Activated naive CD8-positive, alpha-beta T cell treated with anti-CD3 and anti-CD28 coated beads, Interleukin-2, amount 50 U/mL, for 24 hours (primary cell): ENCODE measurements around the gene PCBP3.

ENCODE experiments used
- ATAC-seq: fragments of 150-1000 bp; cut with Tn5 transposase; one replicate; pipeline ENCODE4 v1.10.0; 2021
- DNase-seq: peaks from one replicate; pipeline ENCODE4 v3.0.0; 2021
- H3K27ac Mint-ChIP-seq: one replicate; pipeline ENCODE4 v1.8.0; 2021; ENCODE audit warnings: mild to moderate bottlenecking, mixed read lengths
- H3K27me3 Mint-ChIP-seq: one replicate; pipeline ENCODE4 v1.8.0; 2021; ENCODE audit warnings: mixed read lengths
- H3K36me3 Mint-ChIP-seq: one replicate; pipeline ENCODE4 v1.8.0; 2021; ENCODE audit warnings: low read depth, mixed read lengths
- H3K4me1 Mint-ChIP-seq: one replicate; pipeline ENCODE4 v1.8.0; 2021; ENCODE audit warnings: mixed read lengths
- H3K4me3 Mint-ChIP-seq: one replicate; pipeline ENCODE4 v1.8.0; 2021; ENCODE audit warnings: mild to moderate bottlenecking, moderate library complexity, mixed read lengths
- H3K9me3 Mint-ChIP-seq: one replicate; pipeline ENCODE4 v1.8.0; 2021; ENCODE audit warnings: mixed read lengths

Gene PCBP3

GRCh38 chr21:45964649-45965048 is 321.1 kb downstream of the PCBP3 start:
- no peaks in the 10 kb centered on the region for H3K4me1 Mint-ChIP-seq
- no peak for ATAC-seq

GRCh38 chr21:45965084-45965809 is 321.7 kb downstream of the PCBP3 start:
- Mint-ChIP-seq H3K4me1 (no peaks in the 10 kb centered on the region), H3K27me3 (peaks cover 15% of the 10 kb centered on the region), H3K9me3 (peaks cover 24% of the 10 kb centered on the region), H3K27ac (no peak overlapping the region), H3K36me3 (peaks cover 5% of the 10 kb centered on the region), H3K4me3 (no peak overlapping the region)
- no peak for ATAC-seq
- DNase-seq: no peak

More at GRCh38 chr21:45964649-45965048, 321.1 kb downstream of the PCBP3 start:
- no peak for DNase-seq
- Mint-ChIP-seq H3K27ac (no peak overlapping the region), H3K36me3 (peaks cover 5% of the 10 kb centered on the region), H3K27me3 (peaks cover 13% of the 10 kb centered on the region), H3K4me3 (no peak overlapping the region), H3K9me3 (peaks cover 24% of the 10 kb centered on the region)

GRCh38 chr21:45966791-45967394 is 323.4 kb downstream of the PCBP3 start:
- H3K27me3 Mint-ChIP-seq: peaks cover 7% of the 10 kb centered on the region
- no peak overlapping the region for H3K4me3 Mint-ChIP-seq
- H3K9me3 Mint-ChIP-seq: peaks cover 13% of the 10 kb centered on the region
- no peaks in the 10 kb centered on the region for H3K36me3 Mint-ChIP-seq
- H3K4me1 Mint-ChIP-seq: no peaks in the 10 kb centered on the region
- DNase-seq (no peak), ATAC-seq (no peak)
- H3K27ac Mint-ChIP-seq: no peak overlapping the region

- H3K4me3 Mint-ChIP-seq: no peak overlapping the region
- H3K4me1 Mint-ChIP-seq: peaks cover 14% of the 10 kb centered on the region
- peaks cover 3% of the 10 kb centered on the region for H3K27me3 Mint-ChIP-seq
- ATAC-seq (no peak), DNase-seq (no peak)
- no peaks in the 10 kb centered on the region for H3K9me3 Mint-ChIP-seq
- no peak overlapping the region for H3K27ac Mint-ChIP-seq
- no peaks in the 10 kb centered on the region for H3K36me3 Mint-ChIP-seq
Measured at GRCh38 chr21:45969921-45970673, 326.6 kb downstream of the PCBP3 start.

GRCh38 chr21:45970674-45971615 is 327.4 kb downstream of the PCBP3 start:
- H3K9me3 Mint-ChIP-seq: no peaks in the 10 kb centered on the region
- H3K4me1 Mint-ChIP-seq: peaks cover 22% of the 10 kb centered on the region
- H3K36me3 Mint-ChIP-seq: no peaks in the 10 kb centered on the region
- H3K27me3 Mint-ChIP-seq: peaks cover 11% of the 10 kb centered on the region
- peak; percentile 64 for ATAC-seq
- no peak overlapping the region for H3K4me3 Mint-ChIP-seq
- H3K27ac Mint-ChIP-seq: no peak overlapping the region
- peak; percentile 75 for DNase-seq

- no peak overlapping the region for H3K4me3 Mint-ChIP-seq
Measured at GRCh38 chr21:45971616-45972352, 328.3 kb downstream of the PCBP3 start.

GRCh38 chr21:45972353-45972715 is 328.8 kb downstream of the PCBP3 start:
- Mint-ChIP-seq H3K4me3 (no peak overlapping the region), H3K36me3 (no peaks in the 10 kb centered on the region), H3K4me1 (peaks cover 26% of the 10 kb centered on the region), H3K27me3 (peaks cover 13% of the 10 kb centered on the region), H3K27ac (no peak overlapping the region), H3K9me3 (no peaks in the 10 kb centered on the region)
- DNase-seq: no peak
- no peak for ATAC-seq

More at GRCh38 chr21:45971616-45972352, 328.3 kb downstream of the PCBP3 start:
- Mint-ChIP-seq H3K27me3 (peaks cover 13% of the 10 kb centered on the region), H3K27ac (no peak overlapping the region), H3K9me3 (no peaks in the 10 kb centered on the region), H3K36me3 (no peaks in the 10 kb centered on the region), H3K4me1 (peaks cover 26% of the 10 kb centered on the region)
- no peak for ATAC-seq
- DNase-seq: no peak

- Mint-ChIP-seq H3K4me1 (peaks cover 26% of the 10 kb centered on the region), H3K27ac (no peak overlapping the region), H3K4me3 (no peak overlapping the region), H3K36me3 (no peaks in the 10 kb centered on the region), H3K27me3 (peaks cover 13% of the 10 kb centered on the region), H3K9me3 (no peaks in the 10 kb centered on the region)
- no peak for DNase-seq
- no peak for ATAC-seq
Measured at GRCh38 chr21:45972716-45973474, 329.4 kb downstream of the PCBP3 start.

GRCh38 chr21:45973475-45974072 is 330.0 kb downstream of the PCBP3 start:
- Mint-ChIP-seq H3K4me1 (peaks cover 30% of the 10 kb centered on the region), H3K9me3 (no peaks in the 10 kb centered on the region), H3K4me3 (peak overlapping the region; percentile 78), H3K36me3 (no peaks in the 10 kb centered on the region), H3K27me3 (peaks cover 13% of the 10 kb centered on the region), H3K27ac (peak overlapping the region; percentile 82)
- DNase-seq (peak; percentile 87), ATAC-seq (peak; percentile 77)

- peak overlapping the region; percentile 82 for H3K27ac Mint-ChIP-seq
- H3K27me3 Mint-ChIP-seq: peaks cover 13% of the 10 kb centered on the region
- peak; percentile 20 for ATAC-seq
- no peak for DNase-seq
- H3K4me3 Mint-ChIP-seq: peak overlapping the region; percentile 78
- H3K36me3 Mint-ChIP-seq: no peaks in the 10 kb centered on the region
- H3K4me1 Mint-ChIP-seq: peaks cover 36% of the 10 kb centered on the region
- H3K9me3 Mint-ChIP-seq: no peaks in the 10 kb centered on the region
Measured at GRCh38 chr21:45974073-45975019, 330.8 kb downstream of the PCBP3 start.

GRCh38 chr21:45975020-45975666 is 331.6 kb downstream of the PCBP3 start:
- peak overlapping the region; percentile 31 for H3K27ac Mint-ChIP-seq
- H3K27me3 Mint-ChIP-seq: peaks cover 15% of the 10 kb centered on the region
- no peaks in the 10 kb centered on the region for H3K36me3 Mint-ChIP-seq
- no peak overlapping the region for H3K4me3 Mint-ChIP-seq
- H3K9me3 Mint-ChIP-seq: no peaks in the 10 kb centered on the region
- DNase-seq (no peak), ATAC-seq (no peak)
- peaks cover 40% of the 10 kb centered on the region for H3K4me1 Mint-ChIP-seq
